ENCODE data around the gene KRTAP9-6. TPM values are rescaled to one million over a fixed set of nuclear protein-coding genes. Genes with fewer than 3 reads are reported as not detected.

The KRTAP9-6 gene
- total RNA-seq, 3 donors from 2014 or later (not counting 1 experiment from before 2014, with no cell fraction given) = not detected

- intact Hi-C loops (cut with micrococcal nuclease) = no loop called here
- Histone ChIP-seq H3K36me3 (ENCODE audit: control insufficient read depth, insufficient read depth, low read length) (no peaks in the 10 kb centered on the region), H3K27me3 (ENCODE audit: control insufficient read depth, insufficient read depth, low read length) (no peaks in the 10 kb centered on the region), H3K4me1 (ENCODE audit: control insufficient read depth, insufficient read depth, low read length) (no peaks in the 10 kb centered on the region), H3K9me3 (ENCODE audit: control insufficient read depth, insufficient read depth, low read length) (no peaks in the 10 kb centered on the region), H3K4me3 (ENCODE audit: low read length) (no peak overlapping the region), H3K27ac (ENCODE audit: low read length) (no peak overlapping the region)
- no peak for ATAC-seq
- WGBS (ENCODE audit: insufficient coverage) = 67% methylated on average over 3 of the region's 3 CpGs
- DNase-seq = peak in 1 of 2 donors; percentile 0
- Mint-ChIP-seq H3K9me3 (no peaks in the 10 kb centered on the region), H3K4me3 (no peak overlapping the region), H3K27ac (no peak overlapping the region), H3K36me3 (no peaks in the 10 kb centered on the region), H3K27me3 (ENCODE audit: low read depth in 2 of 2) (peaks cover 16 to 28% of the 10 kb centered on the region in 2 donors), H3K4me1 (no peaks in the 10 kb centered on the region)
- TF ChIP-seq, protein P1, sequence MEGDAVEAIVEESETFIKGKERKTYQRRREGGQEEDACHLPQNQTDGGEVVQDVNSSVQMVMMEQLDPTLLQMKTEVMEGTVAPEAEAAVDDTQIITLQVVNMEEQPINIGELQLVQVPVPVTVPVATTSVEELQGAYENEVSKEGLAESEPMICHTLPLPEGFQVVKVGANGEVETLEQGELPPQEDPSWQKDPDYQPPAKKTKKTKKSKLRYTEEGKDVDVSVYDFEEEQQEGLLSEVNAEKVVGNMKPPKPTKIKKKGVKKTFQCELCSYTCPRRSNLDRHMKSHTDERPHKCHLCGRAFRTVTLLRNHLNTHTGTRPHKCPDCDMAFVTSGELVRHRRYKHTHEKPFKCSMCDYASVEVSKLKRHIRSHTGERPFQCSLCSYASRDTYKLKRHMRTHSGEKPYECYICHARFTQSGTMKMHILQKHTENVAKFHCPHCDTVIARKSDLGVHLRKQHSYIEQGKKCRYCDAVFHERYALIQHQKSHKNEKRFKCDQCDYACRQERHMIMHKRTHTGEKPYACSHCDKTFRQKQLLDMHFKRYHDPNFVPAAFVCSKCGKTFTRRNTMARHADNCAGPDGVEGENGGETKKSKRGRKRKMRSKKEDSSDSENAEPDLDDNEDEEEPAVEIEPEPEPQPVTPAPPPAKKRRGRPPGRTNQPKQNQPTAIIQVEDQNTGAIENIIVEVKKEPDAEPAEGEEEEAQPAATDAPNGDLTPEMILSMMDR (IDR thresholded peaks at IDR 0.05) = no peak
Measured at GRCh38 chr17:41287050-41287449, 21.9 kb downstream of the KRTAP9-6 start.

- TF ChIP-seq, protein P1 (IDR thresholded peaks at IDR 0.05) = no peak
Measured at GRCh38 chr17:41294016-41294415, 28.8 kb downstream of the KRTAP9-6 start.

GRCh38 chr17:41296846-41297245, 31.7 kb downstream of the KRTAP9-6 start:
- 86% methylated on average over 1 of the region's 1 CpG for WGBS (ENCODE audit: insufficient coverage)
- Mint-ChIP-seq H3K27me3 (ENCODE audit: low read depth in 2 of 2) (peaks cover 20 to 21% of the 10 kb centered on the region in 2 donors), H3K36me3 (no peaks in the 10 kb centered on the region), H3K9me3 (no peaks in the 10 kb centered on the region), H3K27ac (no peak overlapping the region), H3K4me1 (peaks cover 0 to 5% of the 10 kb centered on the region in 2 donors), H3K4me3 (no peak overlapping the region)
- TF ChIP-seq, protein P1 (IDR thresholded peaks at IDR 0.05) = no peak
- Histone ChIP-seq H3K4me1 (ENCODE audit: control insufficient read depth, insufficient read depth, low read length) (no peaks in the 10 kb centered on the region), H3K27me3 (ENCODE audit: control insufficient read depth, insufficient read depth, low read length) (no peaks in the 10 kb centered on the region), H3K9me3 (ENCODE audit: control insufficient read depth, insufficient read depth, low read length) (no peaks in the 10 kb centered on the region), H3K27ac (ENCODE audit: low read length) (no peak overlapping the region), H3K36me3 (ENCODE audit: control insufficient read depth, insufficient read depth, low read length) (no peaks in the 10 kb centered on the region), H3K4me3 (ENCODE audit: low read length) (no peak overlapping the region)
- ATAC-seq (no peak), DNase-seq (no peak)
- intact Hi-C loops (cut with micrococcal nuclease) = no loop called here

More at GRCh38 chr17:41294016-41294415, 28.8 kb downstream of the KRTAP9-6 start:
- Histone ChIP-seq H3K4me3 (ENCODE audit: low read length) (no peak overlapping the region), H3K27me3 (ENCODE audit: control insufficient read depth, insufficient read depth, low read length) (no peaks in the 10 kb centered on the region), H3K9me3 (ENCODE audit: control insufficient read depth, insufficient read depth, low read length) (no peaks in the 10 kb centered on the region), H3K36me3 (ENCODE audit: control insufficient read depth, insufficient read depth, low read length) (no peaks in the 10 kb centered on the region), H3K4me1 (ENCODE audit: control insufficient read depth, insufficient read depth, low read length) (no peaks in the 10 kb centered on the region), H3K27ac (ENCODE audit: low read length) (no peak overlapping the region)
- no peak overlapping the region for H3K4me3 Mint-ChIP-seq
- no peaks in the 10 kb centered on the region for H3K36me3 Mint-ChIP-seq
- WGBS (ENCODE audit: insufficient coverage) = 83% methylated on average over 1 of the region's 1 CpG
- H3K27ac Mint-ChIP-seq = no peak overlapping the region
- H3K4me1 Mint-ChIP-seq = no peaks in the 10 kb centered on the region
- intact Hi-C loops (cut with micrococcal nuclease) = no loop called here
- no peaks in the 10 kb centered on the region for H3K9me3 Mint-ChIP-seq
- ATAC-seq (no peak), DNase-seq (peak in 1 of 2 donors; percentile 0)
- H3K27me3 Mint-ChIP-seq (ENCODE audit: low read depth in 2 of 2) = peaks cover 18 to 20% of the 10 kb centered on the region in 2 donors

- no peaks in the 10 kb centered on the region for H3K27me3 ChIP-seq (ENCODE audit: control insufficient read depth, insufficient read depth, low read length)
- TF ChIP-seq, protein P1 (IDR thresholded peaks at IDR 0.05) = no peak
- H3K4me3 Mint-ChIP-seq = no peak overlapping the region
- H3K4me3 ChIP-seq (ENCODE audit: low read length) = no peak overlapping the region
- H3K36me3 ChIP-seq (ENCODE audit: control insufficient read depth, insufficient read depth, low read length) = no peaks in the 10 kb centered on the region
- ATAC-seq (no peak), DNase-seq (no peak)
- intact Hi-C loops (cut with micrococcal nuclease) = no loop called here
- peaks cover 0 to 5% of the 10 kb centered on the region in 2 donors for H3K4me1 Mint-ChIP-seq
- no peaks in the 10 kb centered on the region for H3K9me3 ChIP-seq (ENCODE audit: control insufficient read depth, insufficient read depth, low read length)
- H3K9me3 Mint-ChIP-seq = no peaks in the 10 kb centered on the region
- H3K4me1 ChIP-seq (ENCODE audit: control insufficient read depth, insufficient read depth, low read length) = no peaks in the 10 kb centered on the region
- H3K27me3 Mint-ChIP-seq (ENCODE audit: low read depth in 2 of 2) = peaks cover 7 to 16% of the 10 kb centered on the region in 2 donors
- no peak overlapping the region for H3K27ac Mint-ChIP-seq
- H3K36me3 Mint-ChIP-seq = no peaks in the 10 kb centered on the region
- H3K27ac ChIP-seq (ENCODE audit: low read length) = no peak overlapping the region
- WGBS (ENCODE audit: insufficient coverage) = 94% methylated on average over 18 of the region's 20 CpGs
Measured at GRCh38 chr17:41298458-41299135, 33.4 kb downstream of the KRTAP9-6 start.

Measured in natural killer cell (primary cell).